HCT116 (cell line): ENCODE measurements around the gene ATXN1. TPM values are rescaled to one million over a fixed set of nuclear protein-coding genes. Genes with fewer than 3 reads are reported as not detected.

Experiments
- ATAC-seq: fragments of 200-7000 bp; cut with Tn5 transposase; 2 replicates; pipeline ENCODE4 v1.9.1; 2020; ENCODE audit warnings: mild to moderate bottlenecking, moderate library complexity
- BruUV-seq: library from RNA; stranded (reverse); fragments of 400-500 nt; replicated peaks from 2 replicates; lab custom pipeline; 2021; lab: Mats Ljungman, UMichigan
- CTCF ChIA-PET: fragments of 300-600 bp; sonication (Branson Sonifier 250); formaldehyde crosslinking; loops from one replicate; lab custom pipeline; 2021; ENCODE audit warnings: antibody characterized with exemption; lab: Charles Lee
- POLR2A ChIA-PET: fragments of 300-600, 350-600 bp; sonication (Branson Sonifier 250); formaldehyde crosslinking; loops from one replicate; lab custom pipeline; 2021; ENCODE audit warnings: antibody characterized with exemption; lab: Charles Lee
- RAD21 ChIA-PET, 2 experiments: fragments of 300-600 bp; sonication (Branson Sonifier 250); formaldehyde crosslinking; loops; one replicate each; lab custom pipeline; 2023; ENCODE audit warnings: low total read pairs in 2 of 2; ENCODE audit not compliant: uncharacterized antibody in 2 of 2, unreplicated experiment in 2 of 2, low non-redundant PET in 1 of 2; lab: Charles Lee
- DNase-seq: peaks from one replicate; pipeline ENCODE4 v3.0.0-alpha.2; 2010; ENCODE audit warnings: low read depth, low spot score
- H2AFZ ChIP-seq: fragments of 200-600 bp; shearing (Covaris generic), sonication (generic); 2 replicates; pipeline ENCODE4 v1.6.1; 2017; ENCODE audit warnings: low read depth, mixed run types, mixed read lengths, antibody characterized with exemption, low read length; ENCODE audit not compliant: poor library complexity, severe bottlenecking
- H3K27ac ChIP-seq: 2 replicates; pipeline ENCODE4 v1.5.1; 2012; ENCODE audit warnings: low read depth, low read length
- H3K27me3 ChIP-seq: fragments of 200-600 bp; sonication (generic); 2 replicates; pipeline ENCODE4 v1.6.1; 2016; ENCODE audit warnings: mixed run types, low read length, mixed read lengths; ENCODE audit not compliant: insufficient read depth
- H3K36me3 ChIP-seq, 2 experiments: fragments of 200-500 bp in 1 of 2; fragments of 200-600 bp in 1 of 2; sonication (Bioruptor generic) in 1 of 2; sonication (generic) in 1 of 2; 2 replicates each; pipeline versions ENCODE4 v1.5.1 to v1.6.1; 2014 to 2016; ENCODE audit warnings: low read length in 2 of 2, inconsistent platforms in 1 of 2, mixed read lengths in 1 of 2, mixed run types in 1 of 2; ENCODE audit not compliant: insufficient read depth in 2 of 2, control insufficient read depth in 1 of 2
- H3K4me1 ChIP-seq, 2 experiments: fragments of 200-600 bp in 1 of 2; sonication (generic) in 1 of 2; 2 replicates each; pipeline versions ENCODE4 v1.5.1 to v1.6.1; 2012 to 2017; ENCODE audit warnings: low read length in 2 of 2, inconsistent platforms in 1 of 2, mild to moderate bottlenecking in 1 of 2, mixed read lengths in 1 of 2, mixed run types in 1 of 2, moderate library complexity in 1 of 2; ENCODE audit not compliant: insufficient read depth in 2 of 2, control insufficient read depth in 1 of 2
- H3K4me2 ChIP-seq: fragments of 200-600 bp; sonication (generic); 2 replicates; pipeline ENCODE4 v1.6.1; 2017; ENCODE audit warnings: mixed run types, low read length, mixed read lengths
- H3K4me3 ChIP-seq, 2 experiments: fragments of 200-600 bp in 1 of 2; sonication (generic) in 1 of 2; replicated peaks in 1 of 2; 2 replicates each; pipeline ENCODE4 v1.5.1; 2011 to 2016; ENCODE audit warnings: low read length in 2 of 2, control low read depth in 1 of 2, low read depth in 1 of 2, mild to moderate bottlenecking in 1 of 2, mixed read lengths in 1 of 2, mixed run types in 1 of 2
- H3K79me2 ChIP-seq: fragments of 200-600 bp; sonication (generic); 2 replicates; pipeline ENCODE4 v1.6.1; 2017; ENCODE audit warnings: mild to moderate bottlenecking, mixed run types, low read length, moderate library complexity, mixed read lengths; ENCODE audit not compliant: insufficient read depth
- H3K9ac ChIP-seq: fragments of 200-600 bp; sonication (generic); 2 replicates; pipeline ENCODE4 v1.6.1; 2016; ENCODE audit warnings: low read length, mixed read lengths
- H3K9me2 ChIP-seq: fragments of 200-600 bp; sonication (generic), shearing (Covaris generic); 2 replicates; pipeline ENCODE4 v1.6.1; 2017; ENCODE audit warnings: mixed run types, mild to moderate bottlenecking, moderate library complexity; ENCODE audit not compliant: insufficient read depth
- H3K9me3 ChIP-seq, 2 experiments: fragments of 200-500 bp in 1 of 2; fragments of 200-600 bp in 1 of 2; sonication (Bioruptor generic) in 1 of 2; sonication (generic) in 1 of 2; 2 replicates each; pipeline ENCODE4 v1.6.1; 2014 to 2017; ENCODE audit warnings: low read length in 2 of 2, mixed read lengths in 2 of 2, inconsistent platforms in 1 of 2, low read depth in 1 of 2, mild to moderate bottlenecking in 1 of 2, mixed run types in 1 of 2, moderate library complexity in 1 of 2; ENCODE audit not compliant: control insufficient read depth in 1 of 2, insufficient read depth in 1 of 2
- H4K20me1 ChIP-seq: fragments of 200-600 bp; sonication (generic), shearing (Covaris generic); 2 replicates; pipeline ENCODE4 v1.6.1; 2017; ENCODE audit warnings: mixed run types, mild to moderate bottlenecking, moderate library complexity; ENCODE audit not compliant: insufficient read depth
- ATF3 ChIP-seq: IDR thresholded peaks from 2 replicates; pipeline ENCODE4 v1.6.1; 2012
- CBX3 ChIP-seq: IDR thresholded peaks from 2 replicates; pipeline ENCODE4 v1.6.1; 2012; ENCODE audit warnings: low read depth
- EGR1 ChIP-seq: IDR thresholded peaks from 2 replicates; pipeline ENCODE4 v1.6.1; 2012; ENCODE audit warnings: low read depth
- ELF1 ChIP-seq: IDR thresholded peaks from 2 replicates; pipeline ENCODE4 v1.6.1; 2012; ENCODE audit warnings: low read depth, borderline replicate concordance
- EZH2 ChIP-seq: fragments of 200-600 bp; sonication (generic); IDR thresholded peaks from 2 replicates; pipeline ENCODE4 v1.6.1; 2017; ENCODE audit warnings: antibody characterized with exemption, mixed run types
- EZH2phosphoT487 ChIP-seq: fragments of 200-600 bp; IDR thresholded peaks from 2 replicates; pipeline ENCODE4 v1.6.1; 2018; ENCODE audit warnings: antibody characterized with exemption, borderline replicate concordance
- RAD21 ChIP-seq: IDR thresholded peaks from 2 replicates; pipeline ENCODE4 v1.6.1; 2012; ENCODE audit warnings: low read depth, mild to moderate bottlenecking
- SIN3A ChIP-seq: IDR thresholded peaks from 2 replicates; pipeline ENCODE4 v1.6.1; 2012; ENCODE audit warnings: low read depth
- SP1 ChIP-seq: IDR thresholded peaks from 2 replicates; pipeline ENCODE4 v1.6.1; 2012; ENCODE audit warnings: low read depth
- TCF7L2 ChIP-seq: IDR thresholded peaks from 2 replicates; pipeline ENCODE4 v1.7.0; 2011; ENCODE audit warnings: borderline replicate concordance, inconsistent platforms; ENCODE audit not compliant: insufficient read depth, insufficient read length; ENCODE audit errors: extremely low read depth
- YY1 ChIP-seq: IDR thresholded peaks from 2 replicates; pipeline ENCODE4 v1.6.1; 2011; ENCODE audit warnings: low read length, low read depth, moderate library complexity, mild to moderate bottlenecking; ENCODE audit not compliant: insufficient replicate concordance; ENCODE audit errors: extremely low read depth
- ZBTB33 ChIP-seq: IDR thresholded peaks from 2 replicates; pipeline ENCODE4 v1.6.1; 2011; ENCODE audit warnings: mild to moderate bottlenecking, low read length, moderate library complexity; ENCODE audit not compliant: insufficient replicate concordance; ENCODE audit errors: extremely low read depth
- ZFX ChIP-seq: fragments of 450-650 bp; IDR thresholded peaks from 2 replicates; pipeline ENCODE4 v1.6.1; 2017
- ZNF274 ChIP-seq: fragments of 200-500 bp; sonication (Bioruptor generic); IDR thresholded peaks from 2 replicates; pipeline ENCODE4 v1.6.1; 2014; ENCODE audit warnings: mild to moderate bottlenecking, low read depth, low read length, inconsistent platforms
- intact Hi-C: fragments of 100-400 bp; cut with micrococcal nuclease; formaldehyde crosslinking; loops from 2 replicates; pipeline ENCODE4 v1.10.0; 2022
- total RNA-seq: library from RNA; stranded (reverse); gene quantifications from one replicate; pipeline ENCODE4 v1.2.1, GENCODE V29; 2021; ENCODE audit not compliant: unreplicated experiment
- TF ChIP-seq, protein P1 (sequence below), 3 experiments: fragments of 200-600 bp in 1 of 3; sonication (generic) in 1 of 3; IDR thresholded peaks in 2 of 3; conservative IDR thresholded peaks in 1 of 3; 2 replicates each; pipeline ENCODE4 v1.5.1; 2012 to 2017; ENCODE audit warnings: low read depth in 2 of 3, low read length in 2 of 3, antibody characterized with exemption in 1 of 3, borderline replicate concordance in 1 of 3, control low read depth in 1 of 3, mild to moderate bottlenecking in 1 of 3, mixed read lengths in 1 of 3, mixed run types in 1 of 3, moderate library complexity in 1 of 3; ENCODE audit not compliant: insufficient read depth in 1 of 3

Gene ATXN1
- total RNA-seq, 1 experiment from 2014 or later, result 21.0 TPM

GRCh38 chr6:16651871-16652270 is 109.4 kb downstream of the ATXN1 start (continued):
- TF ChIP-seq ATF3, result no peak
- TF ChIP-seq ZNF274, result no peak
- TF ChIP-seq YY1, result no peak

GRCh38 chr6:16649890-16650289 is 111.4 kb downstream of the ATXN1 start:
- Histone ChIP-seq H3K36me3 (no peaks in the 10 kb centered on the region), H3K9ac (no peak overlapping the region), H3K4me1 (no peaks in the 10 kb centered on the region; a peak in 1 of 4 replicates), H3K4me2 (no peak overlapping the region), H3K27ac (no peak overlapping the region), H2AFZ (no peak overlapping the region), H3K9me3 (no peaks in the 10 kb centered on the region), H4K20me1 (no peaks in the 10 kb centered on the region), H3K27me3 (no peaks in the 10 kb centered on the region), H3K9me2 (no peaks in the 10 kb centered on the region), H3K79me2 (no peaks in the 10 kb centered on the region), H3K4me3 (no peak overlapping the region)
- BruUV-seq, result no TSS peak
- ATAC-seq, result no peak
- no peak for DNase-seq
- TF ChIP-seq EZH2, result no peak
- no peak for TF ChIP-seq SP1
- no peak for TF ChIP-seq ELF1
- no peak for TF ChIP-seq RAD21
- no peak for TF ChIP-seq YY1
- TF ChIP-seq CBX3, result no peak
- TF ChIP-seq ZFX, result no peak
- TF ChIP-seq, protein P1, sequence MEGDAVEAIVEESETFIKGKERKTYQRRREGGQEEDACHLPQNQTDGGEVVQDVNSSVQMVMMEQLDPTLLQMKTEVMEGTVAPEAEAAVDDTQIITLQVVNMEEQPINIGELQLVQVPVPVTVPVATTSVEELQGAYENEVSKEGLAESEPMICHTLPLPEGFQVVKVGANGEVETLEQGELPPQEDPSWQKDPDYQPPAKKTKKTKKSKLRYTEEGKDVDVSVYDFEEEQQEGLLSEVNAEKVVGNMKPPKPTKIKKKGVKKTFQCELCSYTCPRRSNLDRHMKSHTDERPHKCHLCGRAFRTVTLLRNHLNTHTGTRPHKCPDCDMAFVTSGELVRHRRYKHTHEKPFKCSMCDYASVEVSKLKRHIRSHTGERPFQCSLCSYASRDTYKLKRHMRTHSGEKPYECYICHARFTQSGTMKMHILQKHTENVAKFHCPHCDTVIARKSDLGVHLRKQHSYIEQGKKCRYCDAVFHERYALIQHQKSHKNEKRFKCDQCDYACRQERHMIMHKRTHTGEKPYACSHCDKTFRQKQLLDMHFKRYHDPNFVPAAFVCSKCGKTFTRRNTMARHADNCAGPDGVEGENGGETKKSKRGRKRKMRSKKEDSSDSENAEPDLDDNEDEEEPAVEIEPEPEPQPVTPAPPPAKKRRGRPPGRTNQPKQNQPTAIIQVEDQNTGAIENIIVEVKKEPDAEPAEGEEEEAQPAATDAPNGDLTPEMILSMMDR (IDR thresholded peaks at IDR 0.05 in 2 of 3, conservative IDR thresholded peaks at IDR 0.05 in 1 of 3; ENCODE audit: borderline replicate concordance in 1 of 3, insufficient read depth in 1 of 3, low read depth in 2 of 3, low read length in 2 of 3), result no peak
- no peak for TF ChIP-seq EZH2phosphoT487
- no peak for TF ChIP-seq TCF7L2
- no peak for TF ChIP-seq ATF3
- TF ChIP-seq ZNF274, result no peak
- no peak for TF ChIP-seq EGR1
- TF ChIP-seq SIN3A, result no peak
- TF ChIP-seq ZBTB33, result no peak
- ChIA-PET RAD21 (no interaction called here), POLR2A (no interaction called here), CTCF (interaction anchor here (0.7 kb wide), 1 partner anchor 109 kb away, joined by 3 read pairs; no protein-coding TSS in a partner anchor)
- intact Hi-C loops, result no loop called here
